MM.1S (cell line): ENCODE data around the gene IL15RA.
"Not testable (repeated sequence)": the region's sequence is repeated elsewhere in the genome, so short reads cannot be mapped to it uniquely, and the experiment has no call there.

Experiments
- DNase-seq: peaks from one replicate; pipeline ENCODE4 v3.0.0-alpha.2; 2015
- H2AFZ ChIP-seq: fragments of 300-600 bp; sonication (generic); 2 replicates; pipeline ENCODE4 v1.6.0; 2016; ENCODE audit warnings: antibody characterized with exemption, low read length
- H3F3A ChIP-seq: fragments of 300-600 bp; sonication (generic); 2 replicates; pipeline ENCODE4 v1.6.1; 2016; ENCODE audit warnings: mild to moderate bottlenecking, antibody characterized with exemption, low read length, moderate library complexity, mixed read lengths; ENCODE audit not compliant: insufficient read depth
- H3K27ac ChIP-seq: fragments of 300-600 bp; sonication (generic); 2 replicates; pipeline ENCODE4 v1.5.1; 2016; ENCODE audit warnings: mild to moderate bottlenecking, low read length
- H3K27me3 ChIP-seq: fragments of 300-600 bp; sonication (generic); replicated peaks from 2 replicates; pipeline ENCODE4 v1.6.0; 2016; ENCODE audit warnings: low read length; ENCODE audit not compliant: insufficient read depth
- H3K36me3 ChIP-seq: fragments of 300-600 bp; sonication (generic); replicated peaks from 2 replicates; pipeline ENCODE4 v1.6.1; 2016; ENCODE audit warnings: mild to moderate bottlenecking, low read length, mixed read lengths; ENCODE audit not compliant: insufficient read depth
- H3K4me1 ChIP-seq: fragments of 300-600 bp; sonication (generic); 2 replicates; pipeline ENCODE4 v1.6.1; 2016; ENCODE audit warnings: low read length, mixed read lengths
- H3K4me2 ChIP-seq: fragments of 300-600 bp; sonication (generic); 2 replicates; pipeline ENCODE4 v1.6.0; 2016; ENCODE audit warnings: low read depth, low read length
- H3K4me3 ChIP-seq: fragments of 300-600 bp; sonication (generic); 2 replicates; pipeline ENCODE4 v1.5.1; 2016; ENCODE audit warnings: low read length, mixed read lengths
- H3K79me2 ChIP-seq: fragments of 300-600 bp; sonication (generic); 2 replicates; pipeline ENCODE4 v1.6.1; 2016; ENCODE audit warnings: mixed run types, low read length, mixed read lengths
- H3K9ac ChIP-seq: fragments of 300-600 bp; sonication (generic); 2 replicates; pipeline ENCODE4 v1.6.1; 2016; ENCODE audit warnings: low read length, mixed read lengths
- H3K9me2 ChIP-seq: fragments of 300-600 bp; sonication (generic); replicated peaks from 2 replicates; pipeline ENCODE4 v1.6.1; 2016; ENCODE audit warnings: mild to moderate bottlenecking, low read length, mixed read lengths; ENCODE audit not compliant: insufficient read depth
- H3K9me3 ChIP-seq: fragments of 300-600 bp; sonication (generic); replicated peaks from 2 replicates; pipeline ENCODE4 v1.6.1; 2016; ENCODE audit warnings: mild to moderate bottlenecking, low read length, mixed read lengths; ENCODE audit not compliant: insufficient read depth
- H4K20me1 ChIP-seq: fragments of 300-600 bp; sonication (generic); 2 replicates; pipeline ENCODE4 v1.6.1; 2016; ENCODE audit warnings: mild to moderate bottlenecking, low read length, moderate library complexity, mixed read lengths; ENCODE audit not compliant: insufficient read depth
- EZH2 ChIP-seq: fragments of 300-600 bp; sonication (generic); optimal IDR thresholded peaks from 2 replicates; pipeline ENCODE3; 2017; ENCODE audit warnings: low read depth, mild to moderate bottlenecking, antibody characterized with exemption, low read length, mixed read lengths
- EZH2phosphoT487 ChIP-seq: fragments of 300-600 bp; sonication (generic); IDR thresholded peaks from 2 replicates; pipeline ENCODE4 v1.6.1; 2018; ENCODE audit warnings: antibody characterized with exemption, low read length
- TF ChIP-seq, protein P1 (sequence below): fragments of 300-600 bp; sonication (generic); IDR thresholded peaks from 2 replicates; pipeline ENCODE4 v1.5.1; 2016; ENCODE audit warnings: antibody characterized with exemption, low read length, mixed read lengths

IL15RA gene

GRCh38 chr10:5910323-5911100 lies 66.8 kb downstream of the IL15RA start:
- Histone ChIP-seq H3K4me3 (no peak overlapping the region), H3K4me2 (no peak overlapping the region), H3K36me3 (peaks cover 23% of the 10 kb centered on the region), H3K27ac (no peak overlapping the region), H3K9me2 (no peaks in the 10 kb centered on the region), H2AFZ (no peak overlapping the region), H3K9me3 (no peaks in the 10 kb centered on the region), H4K20me1 (no peaks in the 10 kb centered on the region), H3K79me2 (peaks cover 50% of the 10 kb centered on the region), H3K27me3 (no peaks in the 10 kb centered on the region), H3F3A (0 out of 2 replicates have a peak, but pooled peaks cover 1% of the 10 kb centered on the region), H3K4me1 (peaks cover 18% of the 10 kb centered on the region), H3K9ac (no peak overlapping the region)
- DNase-seq = no peak
- TF ChIP-seq EZH2 = no peak
- TF ChIP-seq, protein P1, sequence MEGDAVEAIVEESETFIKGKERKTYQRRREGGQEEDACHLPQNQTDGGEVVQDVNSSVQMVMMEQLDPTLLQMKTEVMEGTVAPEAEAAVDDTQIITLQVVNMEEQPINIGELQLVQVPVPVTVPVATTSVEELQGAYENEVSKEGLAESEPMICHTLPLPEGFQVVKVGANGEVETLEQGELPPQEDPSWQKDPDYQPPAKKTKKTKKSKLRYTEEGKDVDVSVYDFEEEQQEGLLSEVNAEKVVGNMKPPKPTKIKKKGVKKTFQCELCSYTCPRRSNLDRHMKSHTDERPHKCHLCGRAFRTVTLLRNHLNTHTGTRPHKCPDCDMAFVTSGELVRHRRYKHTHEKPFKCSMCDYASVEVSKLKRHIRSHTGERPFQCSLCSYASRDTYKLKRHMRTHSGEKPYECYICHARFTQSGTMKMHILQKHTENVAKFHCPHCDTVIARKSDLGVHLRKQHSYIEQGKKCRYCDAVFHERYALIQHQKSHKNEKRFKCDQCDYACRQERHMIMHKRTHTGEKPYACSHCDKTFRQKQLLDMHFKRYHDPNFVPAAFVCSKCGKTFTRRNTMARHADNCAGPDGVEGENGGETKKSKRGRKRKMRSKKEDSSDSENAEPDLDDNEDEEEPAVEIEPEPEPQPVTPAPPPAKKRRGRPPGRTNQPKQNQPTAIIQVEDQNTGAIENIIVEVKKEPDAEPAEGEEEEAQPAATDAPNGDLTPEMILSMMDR = no peak
- no peak for TF ChIP-seq EZH2phosphoT487

GRCh38 chr10:5908676-5909075 lies 68.7 kb downstream of the IL15RA start:
- Histone ChIP-seq H3F3A (peaks cover 16% of the 10 kb centered on the region), H3K4me1 (peaks cover 29% of the 10 kb centered on the region), H3K36me3 (peaks cover 15% of the 10 kb centered on the region), H3K79me2 (peaks cover 58% of the 10 kb centered on the region)
- not testable (repeated sequence) for H4K20me1 ChIP-seq, H3K4me3 ChIP-seq, H2AFZ ChIP-seq, H3K9me2 ChIP-seq, H3K27ac ChIP-seq, H3K4me2 ChIP-seq, H3K27me3 ChIP-seq, H3K9me3 ChIP-seq, DNase-seq, H3K9ac ChIP-seq

GRCh38 chr10:5906651-5907050 lies 70.7 kb downstream of the IL15RA start:
- peaks cover 36% of the 10 kb centered on the region for H3F3A ChIP-seq
- H3K9me3 ChIP-seq = no peaks in the 10 kb centered on the region
- no peak for TF ChIP-seq EZH2phosphoT487
- no peak for TF ChIP-seq EZH2
- TF ChIP-seq, protein P1 = no peak
- H3K4me2 ChIP-seq = no peak overlapping the region
- no peak overlapping the region for H3K9ac ChIP-seq
- peaks cover 75% of the 10 kb centered on the region for H3K79me2 ChIP-seq
- no peak overlapping the region for H2AFZ ChIP-seq
- no peak overlapping the region for H3K4me3 ChIP-seq
- H3K27me3 ChIP-seq = no peaks in the 10 kb centered on the region
- H3K4me1 ChIP-seq = peaks cover 36% of the 10 kb centered on the region
- H4K20me1 ChIP-seq = no peaks in the 10 kb centered on the region
- DNase-seq = no peak
- H3K36me3 ChIP-seq = peaks cover 19% of the 10 kb centered on the region; the same call in 1 of the 2 replicates
- H3K27ac ChIP-seq = peak overlapping the region; percentile 16; the same call in 1 of the 2 replicates
- no peaks in the 10 kb centered on the region for H3K9me2 ChIP-seq

DNA sequence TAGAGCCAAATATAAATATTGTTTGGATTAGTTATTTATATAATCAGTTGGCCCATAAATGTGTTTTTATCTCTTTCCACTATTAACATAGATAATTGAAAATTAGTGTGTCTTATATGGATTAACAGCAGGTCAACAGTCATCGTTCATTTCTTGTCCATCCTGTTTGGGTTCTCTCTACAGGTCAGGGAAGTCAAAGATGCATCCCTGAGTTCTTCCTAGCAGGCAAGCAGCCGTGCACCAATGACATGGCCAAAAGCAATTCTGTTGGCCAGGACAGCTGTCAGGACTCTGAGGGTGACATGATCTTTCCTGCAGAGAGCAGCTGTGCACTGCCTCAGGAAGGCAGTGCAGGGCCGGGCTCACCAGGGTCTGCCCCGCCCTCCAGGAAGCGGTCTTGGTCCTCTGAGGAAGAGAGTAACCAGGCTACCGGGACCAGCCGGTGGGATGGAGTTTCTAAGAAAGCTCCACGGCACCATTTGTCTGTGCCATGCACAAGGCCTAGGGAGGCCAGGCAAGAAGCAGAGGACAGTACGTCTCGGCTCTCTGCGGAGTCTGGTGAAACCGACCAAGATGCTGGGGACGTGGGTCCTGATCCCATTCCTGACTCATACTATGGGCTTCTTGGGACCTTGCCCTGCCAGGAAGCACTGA lies 71.4 kb downstream of the IL15RA start:
- peak overlapping the region; percentile 17; the same call in 1 of the 2 replicates for H3K27ac ChIP-seq
- H3K27me3 ChIP-seq = no peaks in the 10 kb centered on the region
- peaks cover 36% of the 10 kb centered on the region for H3K4me1 ChIP-seq
- H3K4me3 ChIP-seq = no peak overlapping the region
- no peak overlapping the region for H2AFZ ChIP-seq
- DNase-seq = no peak
- H3K36me3 ChIP-seq = peaks cover 19% of the 10 kb centered on the region; the same call in 1 of the 2 replicates
- no peaks in the 10 kb centered on the region for H4K20me1 ChIP-seq
- H3F3A ChIP-seq = peaks cover 36% of the 10 kb centered on the region
- no peaks in the 10 kb centered on the region for H3K9me2 ChIP-seq
- H3K9ac ChIP-seq = no peak overlapping the region
- H3K4me2 ChIP-seq = 0 out of 2 replicates have a peak overlapping the region, but pooled peaks have one; percentile 0
- H3K9me3 ChIP-seq = no peaks in the 10 kb centered on the region
- H3K79me2 ChIP-seq = peaks cover 77% of the 10 kb centered on the region
- TF ChIP-seq, protein P1 = no peak
- no peak for TF ChIP-seq EZH2phosphoT487
- TF ChIP-seq EZH2 = no peak
